Measurements from ENCODE around the gene LRRC9.

DNA sequence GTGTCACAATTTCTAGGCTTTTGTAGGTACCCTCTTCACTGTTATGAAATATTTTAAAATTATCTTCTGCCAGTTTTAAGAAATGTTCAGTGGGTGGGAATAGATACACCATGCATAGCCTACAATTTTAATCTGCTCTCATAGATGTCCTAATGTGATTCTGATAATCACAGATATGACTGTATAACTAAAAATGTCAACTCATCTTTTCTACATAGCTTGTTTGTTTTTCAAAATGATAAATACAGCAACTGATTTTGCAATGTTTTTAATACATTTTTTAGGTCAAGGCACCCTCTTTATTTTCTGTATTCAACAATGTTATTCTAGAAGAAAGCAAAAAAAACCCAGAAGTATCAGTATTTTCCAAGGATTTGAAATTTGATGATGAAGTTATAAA, 61.6 kb downstream of the LRRC9 start:
- no peak for TF ChIP-seq GATA3 (IDR thresholded peaks at IDR 0.05; ENCODE audit: low read depth, low read length)
- TF ChIP-seq GATA2 (IDR thresholded peaks at IDR 0.05; ENCODE audit: low read depth, low read length), result no peak

All from SH-SY5Y (cell line).